HepG2 (cell line): Measurements from ENCODE around the gene IL1RAPL1. TPM values are rescaled to one million over a fixed set of nuclear protein-coding genes. Genes with fewer than 3 reads are reported as not detected.

Experiments used
- ATAC-seq: fragments of 200-7000 bp; cut with Tn5 transposase; 3 replicates; pipeline ENCODE4 v1.9.1; 2020; ENCODE audit warnings: mild to moderate bottlenecking, moderate library complexity
- BruUV-seq: library from RNA; stranded (reverse); fragments of 400-500 nt; replicated peaks from 2 replicates; lab custom pipeline; 2021; lab: Mats Ljungman, UMichigan
- CTCF ChIA-PET: fragments of 300-600 bp; formaldehyde crosslinking; extraction: SDS; loops from one replicate; lab custom pipeline; 2021; ENCODE audit warnings: low total read pairs, inconsistent platforms, low intra/inter-chr PET ratio; lab: Yijun Ruan, JAX
- POLR2A ChIA-PET: fragments of 350-600 bp; sonication (Branson Sonifier 250); formaldehyde crosslinking; loops from one replicate; lab custom pipeline; 2020; ENCODE audit warnings: antibody characterized with exemption, inconsistent platforms; lab: Yijun Ruan, JAX
- DNase-seq: peaks from one replicate; pipeline ENCODE4 v3.0.0-alpha.2; 2015; ENCODE audit warnings: low spot score
- FAIRE-seq: peaks from 3 replicates; lab custom pipeline; 2011; peaks lifted over from hg19 to GRCh38; lab: Jason Lieb, UNC
- H2AFZ ChIP-seq: one replicate; pipeline ENCODE4 v1.6.1; 2011; ENCODE audit warnings: low read length, inconsistent platforms
- H3K27ac ChIP-seq: fragments of 300-600 bp; 3 replicates; pipeline ENCODE4 v1.8.0; 2011; ENCODE audit warnings: mixed run types, mild to moderate bottlenecking, mixed read lengths, low read length, inconsistent platforms; ENCODE audit not compliant: insufficient read depth; ENCODE audit errors: extremely low read length
- H3K27me3 ChIP-seq, 2 experiments: fragments of 200-600 bp in 1 of 2; 2 replicates in 1 of 2; 3 replicates in 1 of 2; pipeline versions ENCODE4 v1.6.0 to v1.8.0; 2011; ENCODE audit warnings: low read length in 2 of 2, mild to moderate bottlenecking in 2 of 2, moderate library complexity in 2 of 2, inconsistent platforms in 1 of 2; ENCODE audit not compliant: insufficient read depth in 2 of 2, control insufficient read depth in 1 of 2
- H3K36me3 ChIP-seq, 2 experiments: fragments of 200-600 bp in 1 of 2; replicated peaks in 1 of 2; 2 replicates in 1 of 2; 3 replicates in 1 of 2; pipeline versions ENCODE4 v1.5.1 to v1.8.0; 2011; ENCODE audit warnings: low read length in 2 of 2, inconsistent platforms in 1 of 2; ENCODE audit not compliant: insufficient read depth in 2 of 2, control insufficient read depth in 1 of 2
- H3K4me1 ChIP-seq: 2 replicates; pipeline ENCODE4 v1.5.1; 2012; ENCODE audit warnings: low read length, inconsistent platforms; ENCODE audit not compliant: insufficient read depth
- H3K4me2 ChIP-seq: 2 replicates; pipeline ENCODE4 v1.6.0; 2011; ENCODE audit warnings: low read depth, low read length, inconsistent platforms
- H3K4me3 ChIP-seq, 3 experiments: fragments of 200-600 bp in 1 of 3; sonication (generic), shearing (Covaris generic) in 1 of 3; replicated peaks in 1 of 3; 2 replicates each; pipeline ENCODE4 v1.5.1; 2011 to 2016; ENCODE audit warnings: low read length in 3 of 3, inconsistent platforms in 2 of 3, low read depth in 2 of 3, mild to moderate bottlenecking in 2 of 3, control low read depth in 1 of 3, mixed read lengths in 1 of 3; ENCODE audit not compliant: insufficient read depth in 1 of 3
- H3K79me2 ChIP-seq: one replicate; pipeline ENCODE4 v1.6.1; 2011; ENCODE audit warnings: low read length, inconsistent platforms; ENCODE audit not compliant: insufficient read depth
- H3K9ac ChIP-seq: 2 replicates; pipeline ENCODE4 v1.6.0; 2011; ENCODE audit warnings: mild to moderate bottlenecking, low read depth, low read length, inconsistent platforms; ENCODE audit not compliant: insufficient read depth
- H3K9me3 ChIP-seq: 2 replicates; pipeline ENCODE4 v1.5.1; 2012; ENCODE audit warnings: mild to moderate bottlenecking, low read length
- H4K20me1 ChIP-seq: 2 replicates; pipeline ENCODE4 v1.6.0; 2011; ENCODE audit warnings: inconsistent platforms, mild to moderate bottlenecking, low read length, moderate library complexity; ENCODE audit not compliant: insufficient read depth
- ATM ChIP-seq: fragments of 450-650 bp; IDR thresholded peaks from 2 replicates; pipeline ENCODE4 v1.7.1; 2017; ENCODE audit warnings: mild to moderate bottlenecking, borderline replicate concordance
- CHCHD3 ChIP-seq: sonication (generic); formaldehyde crosslinking; IDR thresholded peaks from 2 replicates; pipeline ENCODE4 v1.8.0; 2022; ENCODE audit warnings: mild to moderate bottlenecking, missing genetic modification reagents, moderate library complexity
- ESRRA ChIP-seq: sonication (generic); formaldehyde crosslinking; IDR thresholded peaks from 2 replicates; pipeline ENCODE4 v1.5.1; 2020; ENCODE audit warnings: mild to moderate bottlenecking, low read depth, missing genetic modification reagents
- GFI1 ChIP-seq: sonication (generic); formaldehyde crosslinking; IDR thresholded peaks from 2 replicates; pipeline ENCODE4 v1.5.0; 2020; ENCODE audit warnings: missing genetic modification reagents, mild to moderate bottlenecking, borderline replicate concordance
- KLF15 ChIP-seq: sonication (generic); formaldehyde crosslinking; IDR thresholded peaks from 2 replicates; pipeline ENCODE4 v1.8.1; 2023; ENCODE audit warnings: borderline replicate concordance, mild to moderate bottlenecking, inconsistent platforms, missing genetic modification reagents, mixed read lengths
- RFX1 ChIP-seq: fragments of 450-650 bp; IDR thresholded peaks from 2 replicates; pipeline ENCODE4 v1.6.1; 2017
- RFX5 ChIP-seq: IDR thresholded peaks from 2 replicates; pipeline ENCODE4 v1.6.1; 2011; ENCODE audit warnings: low read depth, low read length, improper control_type of control experiment
- TGIF2 ChIP-seq: IDR thresholded peaks from 2 replicates; pipeline ENCODE4 v1.6.1; 2016; ENCODE audit warnings: control low read depth, missing compliant biosample characterization
- ZEB1 ChIP-seq: IDR thresholded peaks from 2 replicates; pipeline ENCODE4 v1.6.1; 2012; ENCODE audit warnings: mild to moderate bottlenecking, low read depth, inconsistent platforms; ENCODE audit not compliant: insufficient replicate concordance
- ZNF124 ChIP-seq: sonication (generic); formaldehyde crosslinking; IDR thresholded peaks from 2 replicates; pipeline ENCODE4 v1.4.0; 2020; ENCODE audit warnings: missing genetic modification reagents
- ZNF207 ChIP-seq: fragments of 450-650 bp; IDR thresholded peaks from 2 replicates; pipeline ENCODE4 v1.6.1; 2016; ENCODE audit warnings: antibody characterized with exemption, borderline replicate concordance
- ZNF382 ChIP-seq: sonication (generic); formaldehyde crosslinking; IDR thresholded peaks from 2 replicates; pipeline ENCODE4 v1.5.0; 2020; ENCODE audit warnings: missing genetic modification reagents, mild to moderate bottlenecking, borderline replicate concordance
- ZNF44 ChIP-seq: sonication (generic); formaldehyde crosslinking; IDR thresholded peaks from 2 replicates; pipeline ENCODE4 v1.5.1; 2020; ENCODE audit warnings: mild to moderate bottlenecking, missing genetic modification reagents
- ZNF589 ChIP-seq: sonication (generic); formaldehyde crosslinking; conservative IDR thresholded peaks from 2 replicates; pipeline ENCODE4 v1.8.0; 2022; ENCODE audit warnings: mild to moderate bottlenecking, moderate library complexity, missing genetic modification reagents
- ZNF670 ChIP-seq: sonication (generic); formaldehyde crosslinking; IDR thresholded peaks from 2 replicates; pipeline ENCODE4 v1.8.0; 2022; ENCODE audit warnings: mild to moderate bottlenecking, missing genetic modification reagents, borderline replicate concordance
- WGBS: methylation state at CpG from one replicate; pipeline ENCODE4 v1.1.6; 2017; ENCODE audit warnings: low lambda C conversion rate; 5-methylcytosine and 5-hydroxymethylcytosine counted together
- in situ Hi-C: cut with HindIII; loops from 2 replicates; pipeline ENCODE4 v1.10.0; 2017; ENCODE audit warnings: low pct_unique_long_range_greater_than_20kb; ENCODE audit not compliant: extremely low pct_ligation_motif_present
- intact Hi-C: fragments of 100-400 bp; cut with micrococcal nuclease; formaldehyde crosslinking; loops from one replicate; pipeline ENCODE4 v1.10.0; 2022; ENCODE audit not compliant: unreplicated experiment
- polyA plus RNA-seq, 8 experiments: library from polyadenylated mRNA; depleted of rRNA in 3 of 8; stranded (reverse) in 7 of 8; unstranded in 1 of 8; fragments of >200 nt; fragmentation: Illumina TruSeq in 4 of 8; extraction: Trizol in 4 of 8; gene quantifications; 2 replicates each; pipeline versions ENCODE4 v1.2.1 to v1.2.3, GENCODE V29; 2011 to 2016; ENCODE audit warnings: low read depth in 4 of 8, missing spikeins in 1 of 8, mixed read lengths in 1 of 8; ENCODE audit not compliant: insufficient read depth in 1 of 8
- total RNA-seq, 5 experiments: library from RNA; depleted of rRNA; stranded (reverse); fragments of >200 nt; fragmentation: Illumina TruSeq; extraction: Trizol; gene quantifications; 2 replicates each; pipeline ENCODE4 v1.2.3, GENCODE V29; 2016; ENCODE audit warnings: low read depth in 1 of 5
- TF ChIP-seq, protein P1 (sequence below): sonication (generic); formaldehyde crosslinking; IDR thresholded peaks from 2 replicates; pipeline ENCODE4 v1.4.0; 2020; ENCODE audit warnings: mild to moderate bottlenecking, missing genetic modification reagents
- TF ChIP-seq, protein P2 (sequence below): sonication (generic); formaldehyde crosslinking; IDR thresholded peaks from 2 replicates; pipeline ENCODE4 v1.8.1; 2022; ENCODE audit warnings: low read depth, mild to moderate bottlenecking, missing genetic modification reagents
- TF ChIP-seq, protein P3 (sequence below): sonication (generic); formaldehyde crosslinking; IDR thresholded peaks from 2 replicates; pipeline ENCODE4 v1.4.0; 2020; ENCODE audit warnings: missing genetic modification reagents, borderline replicate concordance

The IL1RAPL1 gene
- total and polyA plus RNA-seq, 2 of the 13 experiments (the other 11 are each of a cell fraction or from before 2014, with no cell fraction given): 0.04 TPM; not detected in 1

DNA sequence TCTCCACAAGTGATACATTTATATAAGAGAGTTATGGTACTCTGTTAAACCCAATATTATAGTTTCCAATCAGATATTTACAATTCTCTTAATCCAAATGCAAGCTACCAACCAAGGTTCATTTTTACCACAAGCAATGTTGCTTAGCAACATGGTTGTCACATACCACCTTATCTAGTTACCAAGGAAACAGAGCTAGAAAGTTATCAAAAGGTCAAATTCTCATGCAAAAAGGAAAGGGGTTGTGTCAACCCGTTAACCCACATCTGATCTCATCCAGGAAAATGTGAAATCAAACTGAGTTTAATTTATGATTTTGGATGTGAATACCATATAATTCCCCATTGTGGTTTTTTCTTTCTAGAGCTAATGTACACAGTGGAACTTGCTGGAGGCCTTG is 1354.0 kb downstream of the IL1RAPL1 start:
- Histone ChIP-seq H4K20me1 (no peaks in the 10 kb centered on the region), H3K4me3 (no peak overlapping the region), H3K79me2 (no peaks in the 10 kb centered on the region), H3K27ac (no peak overlapping the region), H3K9me3 (no peaks in the 10 kb centered on the region), H3K4me1 (no peaks in the 10 kb centered on the region), H2AFZ (no peak overlapping the region), H3K9ac (no peak overlapping the region), H3K4me2 (no peak overlapping the region), H3K27me3 (no peaks in the 10 kb centered on the region), H3K36me3 (no peaks in the 10 kb centered on the region)
- no TSS peak for BruUV-seq
- FAIRE-seq (no peak), ATAC-seq (no peak), DNase-seq (peak; percentile 4)
- in situ Hi-C loops: no loop called here
- TF ChIP-seq ATM: no peak
- no peak for TF ChIP-seq TGIF2 (CRISPR knock-in tag)
- TF ChIP-seq, protein P1, sequence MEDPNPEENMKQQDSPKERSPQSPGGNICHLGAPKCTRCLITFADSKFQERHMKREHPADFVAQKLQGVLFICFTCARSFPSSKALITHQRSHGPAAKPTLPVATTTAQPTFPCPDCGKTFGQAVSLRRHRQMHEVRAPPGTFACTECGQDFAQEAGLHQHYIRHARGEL (CRISPR knock-in tag): no peak
- no peak for TF ChIP-seq GFI1
- TF ChIP-seq KLF15 (CRISPR knock-in tag): no peak
- TF ChIP-seq RFX5: 0 out of 2 replicates have a peak, but pooled peaks have one; percentile 16
- no peak for TF ChIP-seq ZNF44 (CRISPR knock-in tag)
- TF ChIP-seq ZNF589 (CRISPR knock-in tag): no peak
- no peak for TF ChIP-seq ZNF124
- no peak for TF ChIP-seq ESRRA (CRISPR knock-in tag)
- no peak for TF ChIP-seq ZNF382 (CRISPR knock-in tag)
- TF ChIP-seq CHCHD3 (CRISPR knock-in tag): no peak
- no peak for TF ChIP-seq ZNF670 (CRISPR knock-in tag)
- TF ChIP-seq, protein P2, sequence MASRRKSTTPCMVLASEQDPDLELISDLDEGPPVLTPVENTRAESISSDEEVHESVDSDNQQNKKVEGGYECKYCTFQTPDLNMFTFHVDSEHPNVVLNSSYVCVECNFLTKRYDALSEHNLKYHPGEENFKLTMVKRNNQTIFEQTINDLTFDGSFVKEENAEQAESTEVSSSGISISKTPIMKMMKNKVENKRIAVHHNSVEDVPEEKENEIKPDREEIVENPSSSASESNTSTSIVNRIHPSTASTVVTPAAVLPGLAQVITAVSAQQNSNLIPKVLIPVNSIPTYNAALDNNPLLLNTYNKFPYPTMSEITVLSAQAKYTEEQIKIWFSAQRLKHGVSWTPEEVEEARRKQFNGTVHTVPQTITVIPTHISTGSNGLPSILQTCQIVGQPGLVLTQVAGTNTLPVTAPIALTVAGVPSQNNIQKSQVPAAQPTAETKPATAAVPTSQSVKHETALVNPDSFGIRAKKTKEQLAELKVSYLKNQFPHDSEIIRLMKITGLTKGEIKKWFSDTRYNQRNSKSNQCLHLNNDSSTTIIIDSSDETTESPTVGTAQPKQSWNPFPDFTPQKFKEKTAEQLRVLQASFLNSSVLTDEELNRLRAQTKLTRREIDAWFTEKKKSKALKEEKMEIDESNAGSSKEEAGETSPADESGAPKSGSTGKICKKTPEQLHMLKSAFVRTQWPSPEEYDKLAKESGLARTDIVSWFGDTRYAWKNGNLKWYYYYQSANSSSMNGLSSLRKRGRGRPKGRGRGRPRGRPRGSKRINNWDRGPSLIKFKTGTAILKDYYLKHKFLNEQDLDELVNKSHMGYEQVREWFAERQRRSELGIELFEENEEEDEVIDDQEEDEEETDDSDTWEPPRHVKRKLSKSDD (CRISPR knock-in tag): no peak
- no peak for TF ChIP-seq ZEB1
- TF ChIP-seq ZNF207: no peak
- TF ChIP-seq RFX1: peak; percentile 35; the same call in 1 of the 2 replicates
- TF ChIP-seq, protein P3, sequence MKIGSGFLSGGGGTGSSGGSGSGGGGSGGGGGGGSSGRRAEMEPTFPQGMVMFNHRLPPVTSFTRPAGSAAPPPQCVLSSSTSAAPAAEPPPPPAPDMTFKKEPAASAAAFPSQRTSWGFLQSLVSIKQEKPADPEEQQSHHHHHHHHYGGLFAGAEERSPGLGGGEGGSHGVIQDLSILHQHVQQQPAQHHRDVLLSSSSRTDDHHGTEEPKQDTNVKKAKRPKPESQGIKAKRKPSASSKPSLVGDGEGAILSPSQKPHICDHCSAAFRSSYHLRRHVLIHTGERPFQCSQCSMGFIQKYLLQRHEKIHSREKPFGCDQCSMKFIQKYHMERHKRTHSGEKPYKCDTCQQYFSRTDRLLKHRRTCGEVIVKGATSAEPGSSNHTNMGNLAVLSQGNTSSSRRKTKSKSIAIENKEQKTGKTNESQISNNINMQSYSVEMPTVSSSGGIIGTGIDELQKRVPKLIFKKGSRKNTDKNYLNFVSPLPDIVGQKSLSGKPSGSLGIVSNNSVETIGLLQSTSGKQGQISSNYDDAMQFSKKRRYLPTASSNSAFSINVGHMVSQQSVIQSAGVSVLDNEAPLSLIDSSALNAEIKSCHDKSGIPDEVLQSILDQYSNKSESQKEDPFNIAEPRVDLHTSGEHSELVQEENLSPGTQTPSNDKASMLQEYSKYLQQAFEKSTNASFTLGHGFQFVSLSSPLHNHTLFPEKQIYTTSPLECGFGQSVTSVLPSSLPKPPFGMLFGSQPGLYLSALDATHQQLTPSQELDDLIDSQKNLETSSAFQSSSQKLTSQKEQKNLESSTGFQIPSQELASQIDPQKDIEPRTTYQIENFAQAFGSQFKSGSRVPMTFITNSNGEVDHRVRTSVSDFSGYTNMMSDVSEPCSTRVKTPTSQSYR (CRISPR knock-in tag): no peak
- ChIA-PET POLR2A (no interaction called here), CTCF (no interaction called here)
- intact Hi-C loops: no loop called here
- WGBS: 0% methylated on average over 1 of the region's 1 CpG
